Activated naive CD4-positive, alpha-beta T cell treated with anti-CD3 and anti-CD28 coated beads, Interleukin-2, amount 50 U/mL, for 72 hours (primary cell): ENCODE results near the gene B4GALNT2. TPM values are rescaled to one million over a fixed set of nuclear protein-coding genes. Genes with fewer than 3 reads are reported as not detected.

Source experiments
- total RNA-seq, 2 donors: library from RNA; stranded (reverse); gene quantifications; one replicate each; pipeline ENCODE4 v1.2.3, GENCODE V29; 2022

B4GALNT2 gene
- total RNA-seq, 2 donors from 2014 or later = 0.02 TPM; not detected in 1

Other genes with a start within 250 kb of the B4GALNT2 start
- 100 to 1,000 TPM; 128 to 137 TPM for gene ATP5MC1, start 240.0 kb upstream of the B4GALNT2 start, total RNA-seq
- gene UBE2Z, start 224.4 kb upstream of the B4GALNT2 start, total RNA-seq = 100 to 1,000 TPM in 1 of 2 donors, 10 to 100 TPM in 1; 81.0 to 103 TPM
- 100 to 1,000 TPM; 104 to 107 TPM for gene SNF8, start 187.9 kb upstream of the B4GALNT2 start, total RNA-seq
- not detected for gene GIP, start 164.2 kb upstream of the B4GALNT2 start, total RNA-seq
- under 1 TPM in 1 of 2 donors, not detected in 1; 0.49 TPM for gene IGF2BP1, start 135.4 kb upstream of the B4GALNT2 start, total RNA-seq
- 10 to 100 TPM; 37.5 to 40.2 TPM for gene GNGT2, start 77.8 kb downstream of the B4GALNT2 start, total RNA-seq
- gene ABI3, start 77.9 kb downstream of the B4GALNT2 start, total RNA-seq = 10 to 100 TPM; 35.3 to 41.5 TPM
- not detected for gene PHOSPHO1, start 98.0 kb downstream of the B4GALNT2 start, total RNA-seq
- gene ZNF652, start 229.5 kb downstream of the B4GALNT2 start, total RNA-seq = 1 to 10 TPM; 5.8 to 6.3 TPM